Measurements from ENCODE around the gene NFRKB. TPM values are rescaled to one million over a fixed set of nuclear protein-coding genes. Genes with fewer than 3 reads are reported as not detected.

The NFRKB gene
- total RNA-seq, 1 experiment from 2014 or later, result 27.4 TPM

GRCh38 chr11:129855086-129855485 is 40.3 kb downstream of the NFRKB start (continued):
- TF ChIP-seq RAD21 (IDR thresholded peaks at IDR 0.05; ENCODE audit: low read depth), result no peak
- TF ChIP-seq EZH2phosphoT487 (IDR thresholded peaks at IDR 0.05; ENCODE audit: borderline replicate concordance), result no peak
- TF ChIP-seq JUND (IDR thresholded peaks at IDR 0.05), result no peak

- Histone ChIP-seq H3K79me2 (ENCODE audit: insufficient read depth, low read length) (no peaks in the 10 kb centered on the region), H3K4me3 (replicated peaks in 1 of 2; ENCODE audit: low read depth in 1 of 2, low read length in 2 of 2) (no peak overlapping the region), H3K36me3 (ENCODE audit: control insufficient read depth in 1 of 2, insufficient read depth in 2 of 2, low read length in 2 of 2) (no peaks in the 10 kb centered on the region), H3K9me2 (ENCODE audit: insufficient read depth) (no peaks in the 10 kb centered on the region), H3K9ac (ENCODE audit: low read length) (no peak overlapping the region), H3K4me1 (ENCODE audit: control insufficient read depth in 1 of 2, insufficient read depth in 2 of 2, low read length in 2 of 2) (no peaks in the 10 kb centered on the region), H3K27ac (ENCODE audit: low read depth, low read length) (no peak overlapping the region), H4K20me1 (ENCODE audit: insufficient read depth) (no peaks in the 10 kb centered on the region), H3K27me3 (ENCODE audit: insufficient read depth, low read length) (no peaks in the 10 kb centered on the region), H3K9me3 (ENCODE audit: control insufficient read depth in 1 of 2, insufficient read depth in 1 of 2, low read depth in 1 of 2, low read length in 2 of 2) (no peaks in the 10 kb centered on the region), H2AFZ (ENCODE audit: low read depth, low read length, poor library complexity, severe bottlenecking) (no peak overlapping the region), H3K4me2 (ENCODE audit: low read length) (no peak overlapping the region)
- ChIA-PET RAD21 (ENCODE audit: low non-redundant PET in 1 of 2, low total read pairs in 2 of 2, uncharacterized antibody in 2 of 2, unreplicated experiment in 2 of 2) (no interaction called here), POLR2A (no interaction called here), CTCF (no interaction called here)
- no peak for ATAC-seq
- BruUV-seq (replicated peaks), result no TSS peak
- intact Hi-C loops (cut with micrococcal nuclease), result no loop called here
- TF ChIP-seq ZNF274 (IDR thresholded peaks at IDR 0.05; ENCODE audit: low read depth, low read length), result no peak
- no peak for TF ChIP-seq SIN3A (IDR thresholded peaks at IDR 0.05; ENCODE audit: low read depth)
- no peak for TF ChIP-seq CTCF (IDR thresholded peaks at IDR 0.05 in 2 of 3, conservative IDR thresholded peaks at IDR 0.05 in 1 of 3; ENCODE audit: borderline replicate concordance in 1 of 3, insufficient read depth in 1 of 3, low read depth in 2 of 3, low read length in 2 of 3)
- no peak for TF ChIP-seq MAX (IDR thresholded peaks at IDR 0.05)
- DNase-seq (ENCODE audit: low read depth, low spot score), result no peak
Measured at GRCh38 chr11:129854232-129854805, 41.1 kb downstream of the NFRKB start.
